H1 (cell line): ENCODE measurements around the gene TRDN. TPM values are rescaled to one million over a fixed set of nuclear protein-coding genes. Genes with fewer than 3 reads are reported as not detected.
A peak's percentile ranks its signal among the peaks of the same experiment; 100 is the strongest.

Experiments used
- CTCF ChIA-PET: fragments of 300-600 bp; sonication (Branson Sonifier 250); formaldehyde crosslinking; loops from one replicate; lab custom pipeline; 2021; ENCODE audit not compliant: partially characterized antibody; lab: Charles Lee
- POLR2A ChIA-PET: fragments of 300-600 bp; sonication (Branson Sonifier 250); formaldehyde crosslinking; loops from one replicate; lab custom pipeline; 2021; ENCODE audit warnings: inconsistent platforms; ENCODE audit not compliant: partially characterized antibody; lab: Charles Lee
- DNase-seq, 2 experiments: peaks; one replicate each; pipeline versions ENCODE4 v3.0.0 to v3.0.0-alpha.2; 2010 to 2022; ENCODE audit warnings: low spot score in 2 of 2, low read depth in 1 of 2, mixed read lengths in 1 of 2
- FAIRE-seq: peaks from 2 replicates; lab custom pipeline; 2011; peaks lifted over from hg19 to GRCh38; lab: Jason Lieb, UNC
- H2AFZ ChIP-seq: 2 replicates; pipeline ENCODE4 v1.8.1; 2012; ENCODE audit warnings: low read length, inconsistent platforms
- H2AK5ac ChIP-seq: 2 replicates; pipeline ENCODE4 v1.6.1; 2013; ENCODE audit warnings: low read depth, low read length
- H2BK120ac ChIP-seq: replicated peaks from 2 replicates; pipeline ENCODE3; 2013; ENCODE audit warnings: low read depth, low read length, inconsistent platforms
- H2BK12ac ChIP-seq: 2 replicates; pipeline ENCODE4 v1.6.1; 2013; ENCODE audit warnings: low read depth, low read length
- H2BK15ac ChIP-seq: 2 replicates; pipeline ENCODE4 v1.6.1; 2013; ENCODE audit warnings: low read length
- H2BK20ac ChIP-seq: 2 replicates; pipeline ENCODE4 v1.6.1; 2013; ENCODE audit warnings: low read length
- H2BK5ac ChIP-seq: 2 replicates; pipeline ENCODE4 v1.6.1; 2013; ENCODE audit warnings: low read depth, low read length
- H3K14ac ChIP-seq: 2 replicates; pipeline ENCODE4 v1.6.1; 2013; ENCODE audit warnings: inconsistent platforms; ENCODE audit not compliant: insufficient read length
- H3K18ac ChIP-seq: 2 replicates; pipeline ENCODE4 v1.6.1; 2013; ENCODE audit warnings: low read length; ENCODE audit errors: extremely low read depth
- H3K23ac ChIP-seq: 2 replicates; pipeline ENCODE4 v1.6.1; 2013; ENCODE audit warnings: inconsistent platforms; ENCODE audit not compliant: insufficient read length
- H3K23me2 ChIP-seq: 2 replicates; pipeline ENCODE4 v1.6.1; 2013; ENCODE audit warnings: low read depth, low read length
- H3K27ac ChIP-seq: 2 replicates; pipeline ENCODE4 v1.6.1; 2011; ENCODE audit warnings: low read depth, low read length, inconsistent platforms
- H3K27me3 ChIP-seq, 4 experiments: replicated peaks in 1 of 4; 1 replicate in 1 of 4; 2 replicates in 3 of 4; pipeline versions ENCODE4 v1.6.1 to v1.8.1; 2011 to 2013; ENCODE audit warnings: low read length in 3 of 4, mild to moderate bottlenecking in 3 of 4, inconsistent platforms in 2 of 4, mixed read lengths in 2 of 4, moderate library complexity in 1 of 4; ENCODE audit not compliant: control insufficient read depth in 3 of 4, insufficient read depth in 3 of 4; ENCODE audit errors: extremely low read depth in 1 of 4
- H3K36me3 ChIP-seq, 4 experiments: 2 replicates each; pipeline versions ENCODE4 v1.6.1 to v1.8.1; 2011 to 2013; ENCODE audit warnings: mild to moderate bottlenecking in 4 of 4, low read length in 3 of 4, moderate library complexity in 2 of 4, control low read depth in 1 of 4, inconsistent platforms in 1 of 4; ENCODE audit not compliant: insufficient read depth in 4 of 4, control insufficient read depth in 2 of 4
- H3K4ac ChIP-seq: replicated peaks from 2 replicates; pipeline ENCODE3; 2013; ENCODE audit warnings: low read length, low read depth, mixed read lengths, inconsistent platforms; ENCODE audit not compliant: insufficient read length
- H3K4me1 ChIP-seq, 4 experiments: replicated peaks in 1 of 4; 1 replicate in 1 of 4; 2 replicates in 3 of 4; pipeline versions ENCODE4 v1.6.1 to v1.8.1; 2011 to 2013; ENCODE audit warnings: low read length in 3 of 4, inconsistent platforms in 2 of 4, mixed read lengths in 1 of 4; ENCODE audit not compliant: insufficient read depth in 4 of 4, control insufficient read depth in 3 of 4
- H3K4me2 ChIP-seq, 2 experiments: 2 replicates each; pipeline versions ENCODE4 v1.6.1 to v1.8.1; 2011 to 2013; ENCODE audit warnings: low read depth in 2 of 2, low read length in 2 of 2, control low read depth in 1 of 2, inconsistent platforms in 1 of 2, mild to moderate bottlenecking in 1 of 2; ENCODE audit not compliant: insufficient read depth in 1 of 2
- H3K4me3 ChIP-seq, 4 experiments: fragments of 200-600, 300-600 bp in 1 of 4; sonication (generic), shearing (Covaris generic), sonication (Bioruptor Twin) in 1 of 4; 2 replicates each; pipeline versions ENCODE4 v1.5.1 to v1.8.1; 2011 to 2016; ENCODE audit warnings: low read length in 4 of 4, low read depth in 3 of 4, control low read depth in 2 of 4, inconsistent platforms in 2 of 4, mild to moderate bottlenecking in 2 of 4, mixed read lengths in 1 of 4, moderate library complexity in 1 of 4; ENCODE audit not compliant: insufficient read depth in 2 of 4; ENCODE audit errors: extremely low read depth in 1 of 4
- H3K56ac ChIP-seq: replicated peaks from 2 replicates; pipeline ENCODE3; 2013; ENCODE audit warnings: low read depth, mild to moderate bottlenecking, mixed read lengths, low read length, inconsistent platforms; ENCODE audit not compliant: insufficient read length
- H3K79me1 ChIP-seq: 2 replicates; pipeline ENCODE4 v1.6.1; 2013; ENCODE audit warnings: low read depth, low read length, control low read depth
- H3K79me2 ChIP-seq, 2 experiments: 2 replicates each; pipeline versions ENCODE4 v1.6.1 to v1.8.1; 2012 to 2013; ENCODE audit warnings: low read length in 2 of 2, mild to moderate bottlenecking in 2 of 2, inconsistent platforms in 1 of 2; ENCODE audit not compliant: insufficient read depth in 2 of 2, control insufficient read depth in 1 of 2
- H3K9ac ChIP-seq, 4 experiments: replicated peaks in 1 of 4; 1 replicate in 1 of 4; 2 replicates in 3 of 4; pipeline versions ENCODE4 v1.6.1 to v1.8.1; 2011 to 2013; ENCODE audit warnings: low read depth in 3 of 4, low read length in 3 of 4, control low read depth in 2 of 4, mild to moderate bottlenecking in 2 of 4, moderate library complexity in 2 of 4, inconsistent platforms in 1 of 4; ENCODE audit errors: extremely low read depth in 1 of 4
- H3K9me3 ChIP-seq, 2 experiments: 2 replicates each; pipeline versions ENCODE4 v1.6.1 to v1.8.1; 2012 to 2013; ENCODE audit warnings: mild to moderate bottlenecking in 2 of 2, moderate library complexity in 2 of 2, control low read depth in 1 of 2, inconsistent platforms in 1 of 2, low read depth in 1 of 2, low read length in 1 of 2, mixed read lengths in 1 of 2; ENCODE audit not compliant: insufficient read depth in 2 of 2
- H4K20me1 ChIP-seq, 2 experiments: replicated peaks in 1 of 2; 2 replicates each; pipeline versions ENCODE3 to v1.8.1; 2011 to 2013; ENCODE audit warnings: inconsistent platforms in 2 of 2, low read length in 2 of 2, mild to moderate bottlenecking in 1 of 2; ENCODE audit not compliant: insufficient read depth in 2 of 2, control insufficient read depth in 1 of 2
- H4K5ac ChIP-seq: 2 replicates; pipeline ENCODE4 v1.6.1; 2013; ENCODE audit warnings: low read length, low read depth, mixed read lengths, inconsistent platforms; ENCODE audit not compliant: insufficient read length
- H4K8ac ChIP-seq: 2 replicates; pipeline ENCODE4 v1.8.0; 2013; ENCODE audit warnings: mild to moderate bottlenecking, moderate library complexity, low read length, inconsistent platforms; ENCODE audit not compliant: insufficient read depth; ENCODE audit errors: extremely low read depth
- H4K91ac ChIP-seq: replicated peaks from 2 replicates; pipeline ENCODE3; 2013; ENCODE audit warnings: low read length, mixed read lengths, inconsistent platforms; ENCODE audit not compliant: insufficient read length
- ATF3 ChIP-seq: IDR thresholded peaks from 2 replicates; pipeline ENCODE4 v1.6.1; 2011; ENCODE audit warnings: low read depth, mild to moderate bottlenecking, low read length; ENCODE audit not compliant: insufficient read depth
- CTCF ChIP-seq, 3 experiments: IDR thresholded peaks; 1 replicate in 2 of 3; 2 replicates in 1 of 3; pipeline versions ENCODE4 v1.5.1 to v1.6.1; 2011; ENCODE audit warnings: low read length in 3 of 3, mild to moderate bottlenecking in 3 of 3, inconsistent platforms in 2 of 3, low read depth in 1 of 3, moderate library complexity in 1 of 3; ENCODE audit not compliant: insufficient read depth in 1 of 3; ENCODE audit errors: control extremely low read depth in 1 of 3
- RAD21 ChIP-seq, 2 experiments: IDR thresholded peaks in 1 of 2; conservative IDR thresholded peaks in 1 of 2; 2 replicates each; pipeline ENCODE4 v1.6.1; 2011; ENCODE audit warnings: low read depth in 2 of 2, low read length in 2 of 2, improper control_type of control experiment in 1 of 2, inconsistent platforms in 1 of 2, mild to moderate bottlenecking in 1 of 2, moderate library complexity in 1 of 2
- WGBS, 2 experiments: shearing (Covaris generic) in 1 of 2; methylation state at CpG; one replicate each; pipeline versions ENCODE4 v1.1.6 to v1.1.7; 2013 to 2015; ENCODE audit warnings: low lambda C conversion rate in 2 of 2, mixed read lengths in 2 of 2, inconsistent platforms in 1 of 2, low coverage in 1 of 2, missing lambda C conversion rate in 1 of 2; ENCODE audit not compliant: insufficient replicate concordance in 2 of 2, insufficient coverage in 1 of 2, insufficient read length in 1 of 2; ENCODE audit errors: extremely low coverage in 1 of 2, missing lambda C conversion rate in 1 of 2; 5-methylcytosine and 5-hydroxymethylcytosine counted together
- polyA plus RNA-seq, 7 experiments: library from polyadenylated mRNA; depleted of rRNA in 3 of 7; stranded (reverse) in 5 of 7; unstranded in 2 of 7; fragments of >200 nt in 5 of 7; fragments of 200-250 nt in 2 of 7; gene quantifications; 1 replicate in 5 of 7; 2 replicates in 1 of 7; 4 replicates in 1 of 7; pipeline versions ENCODE4 v1.2.1 to v1.2.3, GENCODE V29; 2011 to 2013; ENCODE audit warnings: missing spikeins in 2 of 7, mixed read lengths in 2 of 7
- total RNA-seq: library from RNA; stranded (reverse); fragmentation: NEBNext Ultra II Directional; extraction: Animal tissue kit (Norgen Biotek cat#: 25700); gene quantifications from 2 replicates; pipeline ENCODE4 v1.2.1, GENCODE V29; 2021

TRDN gene
- total and polyA plus RNA-seq, 2 of the 8 experiments (the other 6 are each of a cell fraction or from before 2014, with no cell fraction given), result 1.6 to 41.6 TPM

GRCh38 chr6:123393331-123393730, 243.4 kb downstream of the TRDN start:
- Histone ChIP-seq H3K4me3 (no peak overlapping the region), H2BK12ac (no peak overlapping the region), H3K23me2 (no peaks in the 10 kb centered on the region), H4K91ac (no peak overlapping the region), H2BK20ac (no peak overlapping the region), H4K5ac (no peak overlapping the region), H3K23ac (no peak overlapping the region), H2BK15ac (no peak overlapping the region), H3K56ac (no peak overlapping the region), H3K18ac (no peak overlapping the region), H2AK5ac (no peak overlapping the region), H4K8ac (no peak overlapping the region), H3K4me2 (no peak overlapping the region), H3K14ac (no peak overlapping the region), H3K4ac (no peak overlapping the region), H3K27me3 (no peaks in the 10 kb centered on the region), H2AFZ (no peak overlapping the region), H2BK5ac (no peak overlapping the region), H2BK120ac (no peak overlapping the region), H3K79me2 (no peaks in the 10 kb centered on the region), H3K4me1 (no peaks in the 10 kb centered on the region), H3K79me1 (no peaks in the 10 kb centered on the region), H4K20me1 (no peaks in the 10 kb centered on the region), H3K9me3 (no peaks in the 10 kb centered on the region), H3K9ac (no peak overlapping the region), H3K36me3 (no peaks in the 10 kb centered on the region), H3K27ac (no peak overlapping the region)
- 83% methylated on average over 1 of the region's 1 CpG; no CpG with 5 or more reads in 1 of the 2 experiments for WGBS, 2 experiments
- ChIA-PET CTCF (interaction anchor here (0.8 to 3.1 kb wide), 8 partner anchors 10 to 513 kb away, joined by 3 to 24 read pairs (median 4); no protein-coding TSS in a partner anchor), POLR2A (no interaction called here)
- FAIRE-seq, result no peak
- TF ChIP-seq CTCF (IDR thresholded peaks at IDR 0.05; ENCODE audit: control extremely low read depth in 1 of 3, insufficient read depth in 1 of 3, low read depth in 1 of 3, low read length in 3 of 3), result peak in 1 of 3 experiments; percentile 26; a peak in 2 of 4 replicates
- TF ChIP-seq ATF3, result no peak
- TF ChIP-seq RAD21 (IDR thresholded peaks at IDR 0.05 in 1 of 2, conservative IDR thresholded peaks at IDR 0.05 in 1 of 2; ENCODE audit: low read depth in 2 of 2, low read length in 2 of 2), result peak; percentile 50 to 61
- no peak for DNase-seq
